A549 (cell line): ENCODE data around the gene FAM240B. TPM values are rescaled to one million over a fixed set of nuclear protein-coding genes. Genes with fewer than 3 reads are reported as not detected.

Experiments
- ATAC-seq, 2 experiments: fragments of 200-7000 bp in 1 of 2; fragments of >200 bp in 1 of 2; cut with Nextera tagmentation in 1 of 2; cut with Tn5 transposase in 1 of 2; 3 replicates each; pipeline versions ENCODE4 v1.8.0 to v1.9.1; 2018 to 2020; ENCODE audit warnings: mild to moderate bottlenecking in 1 of 2, moderate library complexity in 1 of 2
- CTCF ChIA-PET: fragments of 300-600 bp; sonication (Branson Sonifier 250); formaldehyde crosslinking; extraction: SDS; loops from one replicate; lab custom pipeline; 2021; ENCODE audit warnings: antibody characterized with exemption, inconsistent platforms; lab: Yijun Ruan, JAX
- POLR2A ChIA-PET: fragments of 350-600 bp; formaldehyde crosslinking; extraction: SDS; loops from one replicate; lab custom pipeline; 2021; ENCODE audit warnings: antibody characterized with exemption, inconsistent platforms; lab: Yijun Ruan, JAX
- DNase-seq, 2 experiments: peaks; one replicate each; pipeline versions ENCODE4 v3.0.0 to v3.0.0-alpha.2; 2011 to 2016; ENCODE audit warnings: low read depth in 1 of 2, low spot score in 1 of 2
- FAIRE-seq: peaks from 2 replicates; lab custom pipeline; 2011; peaks lifted over from hg19 to GRCh38; lab: Jason Lieb, UNC
- H3K27ac ChIP-seq, 2 experiments: fragments of >200 bp; sonication (Bioruptor Twin); formaldehyde crosslinking; 3 replicates each; pipeline ENCODE4 v1.5.1; 2016 to 2017
- H3K4me1 ChIP-seq: fragments of >200 bp; sonication (Bioruptor Twin); formaldehyde crosslinking; 3 replicates; pipeline ENCODE4 v1.6.1; 2016
- H3K4me2 ChIP-seq: fragments of >200 bp; sonication (Bioruptor Twin); formaldehyde crosslinking; 3 replicates; pipeline ENCODE4 v1.6.1; 2016
- H3K4me3 ChIP-seq: fragments of >200 bp; sonication (Bioruptor Twin); formaldehyde crosslinking; 3 replicates; pipeline ENCODE4 v1.5.1; 2016
- H3K9me3 ChIP-seq: fragments of >200 bp; sonication (Bioruptor Twin); formaldehyde crosslinking; 3 replicates; pipeline ENCODE4 v1.6.1; 2016
- BHLHE40 ChIP-seq: IDR thresholded peaks from 2 replicates; pipeline ENCODE4 v1.6.1; 2012; ENCODE audit warnings: low read depth, low read length, inconsistent platforms
- CBX2 ChIP-seq: fragments of 200-600 bp; sonication (generic); IDR thresholded peaks from 2 replicates; pipeline ENCODE4 v1.6.1; 2016; ENCODE audit warnings: low read depth, mild to moderate bottlenecking, borderline replicate concordance
- CEBPB ChIP-seq, 2 experiments: fragments of >200 bp in 1 of 2; sonication (Bioruptor Twin) in 1 of 2; formaldehyde crosslinking in 1 of 2; IDR thresholded peaks; 2 replicates each; pipeline ENCODE4 v1.6.1; 2012 to 2016
- EHF ChIP-seq: fragments of 250-450 bp; sonication (Bioruptor Pico); IDR thresholded peaks from 2 replicates; pipeline ENCODE4 v1.5.0; 2020; ENCODE audit warnings: mild to moderate bottlenecking
- EHMT2 ChIP-seq: fragments of 200-600 bp; sonication (generic); IDR thresholded peaks from 2 replicates; pipeline ENCODE4 v1.6.1; 2016; ENCODE audit warnings: antibody characterized with exemption, low read depth, mild to moderate bottlenecking, moderate library complexity
- EP300 ChIP-seq, 2 experiments: fragments of >200 bp; sonication (Bioruptor Twin); formaldehyde crosslinking; IDR thresholded peaks; 2 replicates in 1 of 2; 3 replicates in 1 of 2; pipeline ENCODE4 v1.6.1; 2016 to 2017
- ESRRA ChIP-seq: fragments of 150-350 bp; IDR thresholded peaks from 2 replicates; pipeline ENCODE4 v1.6.1; 2014; ENCODE audit warnings: mild to moderate bottlenecking, low read length, borderline replicate concordance
- FOSL2 ChIP-seq, 2 experiments: fragments of 450-650 bp in 1 of 2; fragments of >200 bp in 1 of 2; sonication (Bioruptor Twin) in 1 of 2; formaldehyde crosslinking; IDR thresholded peaks; 2 replicates each; pipeline versions ENCODE4 v1.5.0 to v1.6.1; 2016 to 2020; ENCODE audit warnings: mild to moderate bottlenecking in 1 of 2, moderate library complexity in 1 of 2
- FOXS1 ChIP-seq: fragments of 250-450 bp; sonication (Bioruptor Pico); IDR thresholded peaks from 2 replicates; pipeline ENCODE4 v1.5.0; 2020; ENCODE audit warnings: mild to moderate bottlenecking, moderate library complexity
- GATA3 ChIP-seq: IDR thresholded peaks from 2 replicates; pipeline ENCODE4 v1.6.1; 2012; ENCODE audit warnings: borderline replicate concordance
- HEYL ChIP-seq: fragments of 250-450 bp; sonication (Bioruptor Pico); IDR thresholded peaks from 2 replicates; pipeline ENCODE4 v1.8.0; 2021; ENCODE audit warnings: mild to moderate bottlenecking, moderate library complexity
- HOXA7 ChIP-seq: fragments of 250-450 bp; sonication (Bioruptor Pico); IDR thresholded peaks from 2 replicates; pipeline ENCODE4 v1.5.0; 2020; ENCODE audit warnings: mild to moderate bottlenecking, moderate library complexity
- HOXB13 ChIP-seq: fragments of 250-450 bp; sonication (Bioruptor Pico); IDR thresholded peaks from 2 replicates; pipeline ENCODE4 v1.5.0; 2020; ENCODE audit warnings: low read depth, mild to moderate bottlenecking, moderate library complexity
- JUN ChIP-seq, 2 experiments: fragments of >200 bp; sonication (Bioruptor Twin); formaldehyde crosslinking; IDR thresholded peaks; 2 replicates in 1 of 2; 3 replicates in 1 of 2; pipeline ENCODE4 v1.6.1; 2016 to 2017
- JUNB ChIP-seq: fragments of >200 bp; sonication (Bioruptor Twin); formaldehyde crosslinking; IDR thresholded peaks from 2 replicates; pipeline ENCODE4 v1.6.1; 2016
- KDM5A ChIP-seq: fragments of 200-600 bp; sonication (generic); IDR thresholded peaks from 2 replicates; pipeline ENCODE4 v1.6.1; 2016; ENCODE audit warnings: antibody characterized with exemption, mild to moderate bottlenecking
- MAFK ChIP-seq: fragments of 450-650 bp; IDR thresholded peaks from 2 replicates; pipeline ENCODE4 v1.6.1; 2014; ENCODE audit not compliant: partially characterized antibody
- NFE2L2 ChIP-seq: fragments of 150-350 bp; conservative IDR thresholded peaks from 2 replicates; pipeline ENCODE4 v1.6.1; 2014; ENCODE audit warnings: low read length
- NR3C1 ChIP-seq: fragments of >200 bp; sonication (Bioruptor Twin); formaldehyde crosslinking; IDR thresholded peaks from 3 replicates; pipeline ENCODE4 v1.6.1; 2017
- POLR2A ChIP-seq: IDR thresholded peaks from 2 replicates; pipeline ENCODE4 v1.6.1; 2012; ENCODE audit warnings: mild to moderate bottlenecking, low read length
- RAD21 ChIP-seq, 2 experiments: fragments of >200 bp in 1 of 2; sonication (Bioruptor Twin) in 1 of 2; formaldehyde crosslinking in 1 of 2; IDR thresholded peaks in 1 of 2; conservative IDR thresholded peaks in 1 of 2; 2 replicates in 1 of 2; 3 replicates in 1 of 2; pipeline ENCODE4 v1.6.1; 2012 to 2018; ENCODE audit warnings: inconsistent platforms in 1 of 2
- RARB ChIP-seq: fragments of 250-450 bp; sonication (Bioruptor Pico); IDR thresholded peaks from 2 replicates; pipeline ENCODE4 v1.8.0; 2021; ENCODE audit warnings: mild to moderate bottlenecking, moderate library complexity
- RCOR1 ChIP-seq: fragments of 150-350 bp; IDR thresholded peaks from 2 replicates; pipeline ENCODE4 v1.6.1; 2014; ENCODE audit warnings: antibody characterized with exemption, low read length, low read depth
- SMC3 ChIP-seq: fragments of >200 bp; sonication (Bioruptor Twin); formaldehyde crosslinking; IDR thresholded peaks from 3 replicates; pipeline ENCODE4 v1.6.1; 2018; ENCODE audit warnings: inconsistent platforms
- SREBF2 ChIP-seq: fragments of 450-650 bp; IDR thresholded peaks from 2 replicates; pipeline ENCODE4 v1.6.1; 2014; ENCODE audit warnings: mild to moderate bottlenecking, moderate library complexity
- TP53 ChIP-seq: fragments of 250-450 bp; sonication (Bioruptor Pico); IDR thresholded peaks from 2 replicates; pipeline ENCODE4 v1.5.0; 2021; ENCODE audit warnings: mild to moderate bottlenecking, moderate library complexity
- ZC3H11A ChIP-seq: fragments of 450-650 bp; IDR thresholded peaks from 2 replicates; pipeline ENCODE4 v1.6.1; 2014; ENCODE audit warnings: antibody characterized with exemption, mild to moderate bottlenecking
- ZFP36 ChIP-seq: fragments of 450-650 bp; IDR thresholded peaks from 2 replicates; pipeline ENCODE4 v1.6.1; 2014; ENCODE audit warnings: borderline replicate concordance; ENCODE audit not compliant: partially characterized antibody
- ZNF302 ChIP-seq: fragments of 250-450 bp; sonication (Bioruptor Pico); IDR thresholded peaks from 2 replicates; pipeline ENCODE4 v1.9.0; 2021; ENCODE audit warnings: inconsistent platforms, mild to moderate bottlenecking, moderate library complexity
- ZSCAN20 ChIP-seq: fragments of 250-450 bp; sonication (Bioruptor Pico); IDR thresholded peaks from 2 replicates; pipeline ENCODE4 v1.8.0; 2022; ENCODE audit warnings: mild to moderate bottlenecking, moderate library complexity
- WGBS: methylation state at CpG from one replicate; pipeline ENCODE4 v1.1.6; 2017; ENCODE audit errors: missing lambda C conversion rate; 5-methylcytosine and 5-hydroxymethylcytosine counted together
- polyA plus RNA-seq, 4 experiments: library from polyadenylated mRNA; depleted of rRNA in 3 of 4; stranded (reverse); fragments of >200 nt; fragmentation: RNase III in 1 of 4; extraction: RNeasy Plus Mini Kit Qiagen cat#74134 plus additional on column Dnase treatment in 1 of 4; gene quantifications; 2 replicates in 3 of 4; 3 replicates in 1 of 4; pipeline ENCODE4 v1.2.3, GENCODE V29; 2011 to 2017
- TF ChIP-seq, protein P1 (sequence below): fragments of 450-650 bp; IDR thresholded peaks from 2 replicates; pipeline ENCODE4 v1.6.1; 2014; ENCODE audit warnings: antibody characterized with exemption
- TF ChIP-seq, protein P2 (sequence below): IDR thresholded peaks from 2 replicates; pipeline ENCODE4 v1.6.1; 2012
- TF ChIP-seq, protein P3 (sequence below): fragments of 250-450 bp; sonication (Bioruptor Pico); IDR thresholded peaks from 2 replicates; pipeline ENCODE4 v1.5.0; 2021; ENCODE audit warnings: mild to moderate bottlenecking, moderate library complexity, borderline replicate concordance
- TF ChIP-seq, protein P4 (sequence below): fragments of 150-350 bp; IDR thresholded peaks from 2 replicates; pipeline ENCODE4 v1.6.1; 2014; ENCODE audit warnings: low read depth, mild to moderate bottlenecking, low read length
- TF ChIP-seq, protein P5 (sequence below): fragments of >200 bp; sonication (Bioruptor Twin); formaldehyde crosslinking; IDR thresholded peaks from 3 replicates; pipeline ENCODE4 v1.6.1; 2016
- TF ChIP-seq, protein P6 (sequence below): IDR thresholded peaks from 2 replicates; pipeline ENCODE4 v1.6.1; 2012
- TF ChIP-seq, protein P7 (sequence below): fragments of >200 bp; sonication (Bioruptor Twin); formaldehyde crosslinking; IDR thresholded peaks from 2 replicates; pipeline ENCODE4 v1.6.1; 2016

Gene FAM240B
- polyA plus RNA-seq, 2 of the 4 experiments (the other 2 are of a cell fraction), result not detected

DNA sequence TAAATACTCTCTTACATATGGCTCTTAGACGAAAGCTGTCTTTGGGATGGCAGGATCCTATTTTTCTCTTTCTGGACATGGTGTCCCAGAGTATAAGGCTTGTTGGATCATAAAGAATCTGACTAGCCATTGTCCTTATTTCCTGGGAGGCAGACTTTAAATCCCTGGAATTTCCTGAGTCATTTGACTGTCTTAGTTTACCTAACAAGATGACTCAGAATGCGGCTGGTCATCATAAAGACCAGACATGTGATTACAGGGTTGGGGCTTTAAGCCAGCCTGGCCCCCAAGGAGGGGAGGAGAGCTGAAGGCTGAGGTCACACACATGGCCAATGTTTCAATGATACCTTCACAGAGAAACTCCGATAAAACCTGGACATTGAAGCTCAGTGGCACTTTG, 37.2 kb downstream of the FAM240B start:
- Histone ChIP-seq H3K4me1 (peaks cover 43% of the 10 kb centered on the region), H3K27ac (peak overlapping the region; percentile 87 to 90), H3K4me2 (peak overlapping the region; percentile 77), H3K9me3 (no peaks in the 10 kb centered on the region), H3K4me3 (no peak overlapping the region)
- DNase-seq (peak; percentile 73 to 88), ATAC-seq (peak; percentile 65 to 79), FAIRE-seq (peak; percentile 97)
- WGBS, result 24% methylated on average over 3 of the region's 3 CpGs
- TF ChIP-seq, protein P1, sequence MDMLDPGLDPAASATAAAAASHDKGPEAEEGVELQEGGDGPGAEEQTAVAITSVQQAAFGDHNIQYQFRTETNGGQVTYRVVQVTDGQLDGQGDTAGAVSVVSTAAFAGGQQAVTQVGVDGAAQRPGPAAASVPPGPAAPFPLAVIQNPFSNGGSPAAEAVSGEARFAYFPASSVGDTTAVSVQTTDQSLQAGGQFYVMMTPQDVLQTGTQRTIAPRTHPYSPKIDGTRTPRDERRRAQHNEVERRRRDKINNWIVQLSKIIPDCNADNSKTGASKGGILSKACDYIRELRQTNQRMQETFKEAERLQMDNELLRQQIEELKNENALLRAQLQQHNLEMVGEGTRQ, result no peak; the same call in 1 of the 2 replicates
- TF ChIP-seq POLR2A (no peak), ESRRA (no peak), FOSL2 (IDR thresholded peaks at IDR 0.05) (peak; percentile 97), FOSL2 (CRISPR knock-in tag; IDR thresholded peaks at IDR 0.05) (peak; percentile 97), JUN (IDR thresholded peaks at IDR 0.05) (peak; percentile 59 to 69; a peak in 3 of 5 replicates), MAFK (peak; percentile 77), JUNB (peak; percentile 94), BHLHE40 (no peak), RCOR1 (no peak), HOXA7 (CRISPR knock-in tag) (no peak), RARB (CRISPR knock-in tag) (no peak), CBX2 (no peak), SMC3 (no peak), CEBPB (IDR thresholded peaks at IDR 0.05) (peak in 1 of 2 experiments; percentile 41; a peak in 1 of 4 replicates), EP300 (IDR thresholded peaks at IDR 0.05) (peak; percentile 48 to 58; a peak in 2 of 5 replicates), HEYL (CRISPR knock-in tag) (no peak), SREBF2 (no peak), ZFP36 (no peak), NFE2L2 (peak; percentile 58), ZC3H11A (no peak), FOXS1 (CRISPR knock-in tag) (no peak), EHF (CRISPR knock-in tag) (no peak), HOXB13 (no peak), RAD21 (conservative IDR thresholded peaks at IDR 0.05 in 1 of 2, IDR thresholded peaks at IDR 0.05 in 1 of 2) (no peak), GATA3 (peak; percentile 81; the same call in 1 of the 2 replicates), NR3C1 (no peak), ZNF302 (CRISPR knock-in tag) (no peak), KDM5A (no peak), EHMT2 (no peak), ZSCAN20 (no peak), TP53 (CRISPR knock-in tag) (no peak)
- TF ChIP-seq, protein P2, sequence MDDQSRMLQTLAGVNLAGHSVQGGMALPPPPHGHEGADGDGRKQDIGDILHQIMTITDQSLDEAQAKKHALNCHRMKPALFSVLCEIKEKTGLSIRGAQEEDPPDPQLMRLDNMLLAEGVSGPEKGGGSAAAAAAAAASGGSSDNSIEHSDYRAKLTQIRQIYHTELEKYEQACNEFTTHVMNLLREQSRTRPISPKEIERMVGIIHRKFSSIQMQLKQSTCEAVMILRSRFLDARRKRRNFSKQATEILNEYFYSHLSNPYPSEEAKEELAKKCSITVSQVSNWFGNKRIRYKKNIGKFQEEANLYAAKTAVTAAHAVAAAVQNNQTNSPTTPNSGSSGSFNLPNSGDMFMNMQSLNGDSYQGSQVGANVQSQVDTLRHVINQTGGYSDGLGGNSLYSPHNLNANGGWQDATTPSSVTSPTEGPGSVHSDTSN, result no peak
- TF ChIP-seq, protein P3, sequence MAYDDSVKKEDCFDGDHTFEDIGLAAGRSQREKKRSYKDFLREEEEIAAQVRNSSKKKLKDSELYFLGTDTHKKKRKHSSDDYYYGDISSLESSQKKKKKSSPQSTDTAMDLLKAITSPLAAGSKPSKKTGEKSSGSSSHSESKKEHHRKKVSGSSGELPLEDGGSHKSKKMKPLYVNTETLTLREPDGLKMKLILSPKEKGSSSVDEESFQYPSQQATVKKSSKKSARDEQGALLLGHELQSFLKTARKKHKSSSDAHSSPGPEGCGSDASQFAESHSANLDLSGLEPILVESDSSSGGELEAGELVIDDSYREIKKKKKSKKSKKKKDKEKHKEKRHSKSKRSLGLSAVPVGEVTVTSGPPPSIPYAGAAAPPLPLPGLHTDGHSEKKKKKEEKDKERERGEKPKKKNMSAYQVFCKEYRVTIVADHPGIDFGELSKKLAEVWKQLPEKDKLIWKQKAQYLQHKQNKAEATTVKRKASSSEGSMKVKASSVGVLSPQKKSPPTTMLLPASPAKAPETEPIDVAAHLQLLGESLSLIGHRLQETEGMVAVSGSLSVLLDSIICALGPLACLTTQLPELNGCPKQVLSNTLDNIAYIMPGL (CRISPR knock-in tag), result no peak
- TF ChIP-seq, protein P4, sequence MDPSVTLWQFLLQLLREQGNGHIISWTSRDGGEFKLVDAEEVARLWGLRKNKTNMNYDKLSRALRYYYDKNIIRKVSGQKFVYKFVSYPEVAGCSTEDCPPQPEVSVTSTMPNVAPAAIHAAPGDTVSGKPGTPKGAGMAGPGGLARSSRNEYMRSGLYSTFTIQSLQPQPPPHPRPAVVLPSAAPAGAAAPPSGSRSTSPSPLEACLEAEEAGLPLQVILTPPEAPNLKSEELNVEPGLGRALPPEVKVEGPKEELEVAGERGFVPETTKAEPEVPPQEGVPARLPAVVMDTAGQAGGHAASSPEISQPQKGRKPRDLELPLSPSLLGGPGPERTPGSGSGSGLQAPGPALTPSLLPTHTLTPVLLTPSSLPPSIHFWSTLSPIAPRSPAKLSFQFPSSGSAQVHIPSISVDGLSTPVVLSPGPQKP, result no peak
- TF ChIP-seq, protein P5, sequence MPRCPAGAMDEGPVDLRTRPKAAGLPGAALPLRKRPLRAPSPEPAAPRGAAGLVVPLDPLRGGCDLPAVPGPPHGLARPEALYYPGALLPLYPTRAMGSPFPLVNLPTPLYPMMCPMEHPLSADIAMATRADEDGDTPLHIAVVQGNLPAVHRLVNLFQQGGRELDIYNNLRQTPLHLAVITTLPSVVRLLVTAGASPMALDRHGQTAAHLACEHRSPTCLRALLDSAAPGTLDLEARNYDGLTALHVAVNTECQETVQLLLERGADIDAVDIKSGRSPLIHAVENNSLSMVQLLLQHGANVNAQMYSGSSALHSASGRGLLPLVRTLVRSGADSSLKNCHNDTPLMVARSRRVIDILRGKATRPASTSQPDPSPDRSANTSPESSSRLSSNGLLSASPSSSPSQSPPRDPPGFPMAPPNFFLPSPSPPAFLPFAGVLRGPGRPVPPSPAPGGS, result no peak
- TF ChIP-seq, protein P6, sequence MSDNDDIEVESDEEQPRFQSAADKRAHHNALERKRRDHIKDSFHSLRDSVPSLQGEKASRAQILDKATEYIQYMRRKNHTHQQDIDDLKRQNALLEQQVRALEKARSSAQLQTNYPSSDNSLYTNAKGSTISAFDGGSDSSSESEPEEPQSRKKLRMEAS, result peak; percentile 79
- TF ChIP-seq, protein P7, sequence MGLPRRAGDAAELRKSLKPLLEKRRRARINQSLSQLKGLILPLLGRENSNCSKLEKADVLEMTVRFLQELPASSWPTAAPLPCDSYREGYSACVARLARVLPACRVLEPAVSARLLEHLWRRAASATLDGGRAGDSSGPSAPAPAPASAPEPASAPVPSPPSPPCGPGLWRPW, result no peak
- POLR2A ChIA-PET, result no interaction called here
- CTCF ChIA-PET, result no interaction called here
